Tibial nerve (tissue), 4 donors: ENCODE data around the gene TBC1D8. TPM values are rescaled to one million over a fixed set of nuclear protein-coding genes. Genes with fewer than 3 reads are reported as not detected.
A peak's percentile ranks its signal among the peaks of the same experiment; 100 is the strongest.

Source experiments
- DNase-seq, 2 donors: peaks; one replicate each; pipeline ENCODE4 v3.0.0-alpha.2; 2019; ENCODE audit warnings: low spot score in 2 of 2
- H3K27ac ChIP-seq, 4 donors: fragments of 200-600 bp; sonication (generic) in 3 of 4; one replicate each; pipeline ENCODE4 v1.5.1; 2017 to 2019; ENCODE audit warnings: mild to moderate bottlenecking in 1 of 4
- H3K27me3 ChIP-seq, 2 donors: fragments of 200-600 bp; sonication (generic) in 1 of 2; one replicate each; pipeline versions ENCODE4 v1.5.1 to v1.6.0; 2017 to 2019
- H3K36me3 ChIP-seq, 3 donors: fragments of 200-600 bp; sonication (generic); one replicate each; pipeline ENCODE4 v1.5.1; 2018 to 2019
- H3K4me1 ChIP-seq, 4 donors: fragments of 200-600 bp; sonication (generic) in 3 of 4; one replicate each; pipeline ENCODE4 v1.5.1; 2017 to 2019
- H3K4me3 ChIP-seq, 4 donors: fragments of 200-600 bp; sonication (generic) in 3 of 4; one replicate each; pipeline ENCODE4 v1.5.1; 2017 to 2019; ENCODE audit warnings: mild to moderate bottlenecking in 1 of 4, moderate library complexity in 1 of 4
- H3K9me3 ChIP-seq, 4 donors: fragments of 200-600 bp; sonication (generic) in 3 of 4; one replicate each; pipeline ENCODE4 v1.5.1; 2017 to 2019
- CTCF ChIP-seq, 5 experiments: fragments of 200-600 bp in 3 of 5; fragments of 450-650 bp in 2 of 5; sonication (generic) in 3 of 5; IDR thresholded peaks; one replicate each; pipeline ENCODE4 v1.5.1; 2016 to 2019; ENCODE audit warnings: antibody characterized with exemption in 5 of 5, mild to moderate bottlenecking in 3 of 5, moderate library complexity in 2 of 5
- EP300 ChIP-seq, 2 donors: sonication (generic); formaldehyde crosslinking; IDR thresholded peaks; one replicate each; pipeline ENCODE4 v1.6.1; 2017; ENCODE audit warnings: antibody characterized with exemption in 2 of 2, mild to moderate bottlenecking in 1 of 2
- POLR2A ChIP-seq, 2 donors: fragments of 450-650 bp; IDR thresholded peaks; one replicate each; pipeline ENCODE4 v1.6.1; 2017; ENCODE audit warnings: antibody characterized with exemption in 2 of 2, mild to moderate bottlenecking in 2 of 2, moderate library complexity in 2 of 2
- WGBS, 2 donors: methylation state at CpG; one replicate each; pipeline ENCODE4 v1.1.5; 2018; 5-methylcytosine and 5-hydroxymethylcytosine counted together
- total RNA-seq, 4 donors: library from RNA; depleted of rRNA; stranded (reverse); fragments of >200 nt; gene quantifications; one replicate each; pipeline ENCODE4 v1.1.0, GENCODE V29; 2016

TBC1D8 gene
- total RNA-seq, 4 donors from 2014 or later = 42.4 to 87.9 (median 47.3) TPM

DNA sequence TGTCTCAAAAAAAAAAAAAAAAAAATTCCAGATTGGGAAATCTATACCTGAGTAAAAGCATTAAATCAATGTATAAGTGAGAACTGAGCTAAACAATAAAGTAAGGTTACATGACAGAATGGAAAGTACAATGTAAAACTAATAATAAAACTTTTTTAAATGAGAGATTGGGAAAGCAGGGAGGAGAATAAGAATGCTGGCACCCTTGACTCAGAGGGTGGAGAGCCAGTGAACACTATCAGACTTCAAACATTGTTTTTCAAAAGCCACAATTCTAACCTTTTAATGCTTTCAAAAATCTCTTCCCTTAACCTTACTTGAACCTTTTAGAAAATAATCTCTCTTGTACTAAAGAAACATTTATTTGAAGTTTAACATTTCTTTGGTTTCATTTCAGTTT lies 63.5 kb downstream of the TBC1D8 start:
- Histone ChIP-seq H3K36me3 (peaks cover 0 to 17% (median 0%) of the 10 kb centered on the region in 3 donors), H3K27me3 (no peaks in the 10 kb centered on the region), H3K4me3 (no peak overlapping the region), H3K27ac (no peak overlapping the region), H3K4me1 (peaks cover 0 to 4% (median 0%) of the 10 kb centered on the region in 4 donors), H3K9me3 (no peaks in the 10 kb centered on the region)
- no peak for DNase-seq
- TF ChIP-seq EP300 (IDR thresholded peaks at IDR 0.05) (no peak), CTCF (IDR thresholded peaks at IDR 0.05) (no peak), POLR2A (IDR thresholded peaks at IDR 0.05) (no peak)

GRCh38 chr2:101083613-101084012 lies 67.6 kb downstream of the TBC1D8 start:
- H3K4me1 ChIP-seq = peaks cover 0 to 4% (median 0%) of the 10 kb centered on the region in 4 donors
- H3K36me3 ChIP-seq = peaks cover 0 to 6% (median 0%) of the 10 kb centered on the region in 3 donors
- H3K4me3 ChIP-seq = no peak overlapping the region
- H3K9me3 ChIP-seq = no peaks in the 10 kb centered on the region
- H3K27ac ChIP-seq = no peak overlapping the region
- TF ChIP-seq EP300 (IDR thresholded peaks at IDR 0.05) = no peak
- TF ChIP-seq POLR2A (IDR thresholded peaks at IDR 0.05) = no peak
- no peak for TF ChIP-seq CTCF (IDR thresholded peaks at IDR 0.05)
- H3K27me3 ChIP-seq = no peaks in the 10 kb centered on the region
- no peak for DNase-seq
- WGBS, 2 donors = 87 to 91% methylated on average over 2 of the region's 2 CpGs

- no peak for DNase-seq
- no peaks in the 10 kb centered on the region for H3K27me3 ChIP-seq
- TF ChIP-seq POLR2A (IDR thresholded peaks at IDR 0.05) = no peak
- no peak for TF ChIP-seq EP300 (IDR thresholded peaks at IDR 0.05)
- no peak for TF ChIP-seq CTCF (IDR thresholded peaks at IDR 0.05)
- whole genome bisulfite sequencing, 2 donors = 93 to 95% methylated on average over 6 of the region's 6 CpGs
- H3K27ac ChIP-seq = no peak overlapping the region
- peaks cover 0 to 4% (median 0%) of the 10 kb centered on the region in 4 donors for H3K4me1 ChIP-seq
- no peaks in the 10 kb centered on the region for H3K9me3 ChIP-seq
- H3K36me3 ChIP-seq = peaks cover 0 to 6% (median 0%) of the 10 kb centered on the region in 3 donors
- H3K4me3 ChIP-seq = no peak overlapping the region
These were observed 68.2 kb downstream of the TBC1D8 start for GRCh38 chr2:101082998-101083397.

DNA sequence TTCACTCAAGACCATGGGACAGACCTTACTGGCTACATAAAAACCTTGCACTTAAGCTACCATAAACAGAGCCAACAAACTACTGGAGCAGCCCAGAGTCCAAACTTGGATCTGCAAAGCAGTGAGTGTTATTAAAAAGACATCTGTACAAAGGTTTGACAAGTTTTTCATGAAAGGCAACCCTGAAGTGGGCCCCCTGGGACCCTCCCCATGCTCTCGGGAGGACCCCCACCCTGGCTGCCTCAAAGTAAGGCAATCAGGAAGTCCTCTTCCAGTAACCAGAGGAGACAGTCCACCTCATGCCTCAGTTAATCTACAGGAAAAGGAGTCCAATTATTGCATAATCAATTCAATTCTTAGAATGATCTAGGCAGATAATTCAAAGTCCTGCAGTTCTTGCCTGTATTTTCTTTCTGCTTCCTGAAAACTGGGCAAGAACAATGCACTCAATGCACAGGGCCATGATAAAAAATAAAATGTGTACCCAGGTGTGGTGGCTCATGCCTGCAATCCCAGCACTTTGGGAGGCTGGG lies 69.7 kb downstream of the TBC1D8 start:
- peak overlapping the region in 1 of 4 donors; percentile 68 for H3K27ac ChIP-seq
- no peaks in the 10 kb centered on the region for H3K9me3 ChIP-seq
- WGBS, 2 donors = 60 to 63% methylated on average over 1 of the region's 1 CpG
- H3K4me3 ChIP-seq = no peak overlapping the region
- no peaks in the 10 kb centered on the region for H3K36me3 ChIP-seq
- no peaks in the 10 kb centered on the region for H3K4me1 ChIP-seq
- no peaks in the 10 kb centered on the region for H3K27me3 ChIP-seq
- TF ChIP-seq POLR2A (IDR thresholded peaks at IDR 0.05) = no peak
- no peak for TF ChIP-seq CTCF (IDR thresholded peaks at IDR 0.05)
- no peak for TF ChIP-seq EP300 (IDR thresholded peaks at IDR 0.05)
- no peak for DNase-seq

GRCh38 chr2:101080211-101081068 lies 70.7 kb downstream of the TBC1D8 start:
- H3K27ac ChIP-seq = peak overlapping the region in 1 of 4 donors; percentile 68
- peak in 1 of 2 donors; percentile 22 for TF ChIP-seq EP300 (IDR thresholded peaks at IDR 0.05)
- no peak for TF ChIP-seq CTCF (IDR thresholded peaks at IDR 0.05)
- TF ChIP-seq POLR2A (IDR thresholded peaks at IDR 0.05) = no peak
- DNase-seq = no peak
- no peaks in the 10 kb centered on the region for H3K27me3 ChIP-seq
- WGBS, 2 donors = 90 to 96% methylated on average over 14 of the region's 14 CpGs
- peaks cover 0 to 1% (median 0%) of the 10 kb centered on the region in 4 donors for H3K9me3 ChIP-seq
- H3K4me3 ChIP-seq = no peak overlapping the region
- H3K4me1 ChIP-seq = peaks cover 0 to 4% (median 0%) of the 10 kb centered on the region in 4 donors
- no peaks in the 10 kb centered on the region for H3K36me3 ChIP-seq
